Measurements from ENCODE around the gene TMEM72. TPM values are rescaled to one million over a fixed set of nuclear protein-coding genes. Genes with fewer than 3 reads are reported as not detected.

TMEM72 gene
- total RNA-seq, 1 donor, result not detected

- H3K4me2 ChIP-seq (ENCODE audit: insufficient read depth, low read length), result no peak overlapping the region
- H3K9me3 ChIP-seq (ENCODE audit: low read depth, low read length), result no peaks in the 10 kb centered on the region
- no peaks in the 10 kb centered on the region for H3K36me3 ChIP-seq (ENCODE audit: insufficient read depth, low read length)
- H3K4me3 ChIP-seq (ENCODE audit: insufficient read depth, low read length), result no peak overlapping the region
- H3K79me2 ChIP-seq (ENCODE audit: insufficient read depth, low read length), result no peaks in the 10 kb centered on the region
- DNase-seq (ENCODE audit: insufficient read length, low spot score, missing footprints), result no peak
- TF ChIP-seq CTCF (IDR thresholded peaks at IDR 0.05; ENCODE audit: extremely low read depth, low read depth, low read length), result no peak
- H3K27me3 ChIP-seq (ENCODE audit: insufficient read depth, low read length), result peaks cover 8% of the 10 kb centered on the region
- H2AFZ ChIP-seq (ENCODE audit: low read length), result no peak overlapping the region
- H4K20me1 ChIP-seq (ENCODE audit: insufficient read depth, low read length), result no peaks in the 10 kb centered on the region
- H3K27ac ChIP-seq (ENCODE audit: low read depth, low read length), result no peak overlapping the region
- peaks cover 2% of the 10 kb centered on the region for H3K4me1 ChIP-seq (ENCODE audit: insufficient read depth, low read length)
Observed at GRCh38 chr10:44925224-44925623, 14.1 kb downstream of the TMEM72 start.

GRCh38 chr10:44925811-44926750 lies 14.9 kb downstream of the TMEM72 start:
- no peaks in the 10 kb centered on the region for H3K79me2 ChIP-seq (ENCODE audit: insufficient read depth, low read length)
- H3K4me3 ChIP-seq (ENCODE audit: insufficient read depth, low read length), result no peak overlapping the region
- H3K4me2 ChIP-seq (ENCODE audit: insufficient read depth, low read length), result no peak overlapping the region
- no peak for DNase-seq (ENCODE audit: insufficient read length, low spot score, missing footprints)
- H3K36me3 ChIP-seq (ENCODE audit: insufficient read depth, low read length), result no peaks in the 10 kb centered on the region
- no peak overlapping the region for H3K27ac ChIP-seq (ENCODE audit: low read depth, low read length)
- no peak overlapping the region for H2AFZ ChIP-seq (ENCODE audit: low read length)
- peaks cover 3% of the 10 kb centered on the region for H3K27me3 ChIP-seq (ENCODE audit: insufficient read depth, low read length)
- no peaks in the 10 kb centered on the region for H4K20me1 ChIP-seq (ENCODE audit: insufficient read depth, low read length)
- H3K9me3 ChIP-seq (ENCODE audit: low read depth, low read length), result no peaks in the 10 kb centered on the region
- no peak for TF ChIP-seq CTCF (IDR thresholded peaks at IDR 0.05; ENCODE audit: extremely low read depth, low read depth, low read length)
- peaks cover 2% of the 10 kb centered on the region for H3K4me1 ChIP-seq (ENCODE audit: insufficient read depth, low read length)

- no peak for DNase-seq (ENCODE audit: insufficient read length, low spot score, missing footprints)
- peaks cover 3% of the 10 kb centered on the region for H3K27me3 ChIP-seq (ENCODE audit: insufficient read depth, low read length)
- no peak overlapping the region for H3K4me2 ChIP-seq (ENCODE audit: insufficient read depth, low read length)
- no peaks in the 10 kb centered on the region for H4K20me1 ChIP-seq (ENCODE audit: insufficient read depth, low read length)
- H3K36me3 ChIP-seq (ENCODE audit: insufficient read depth, low read length), result no peaks in the 10 kb centered on the region
- no peaks in the 10 kb centered on the region for H3K9me3 ChIP-seq (ENCODE audit: low read depth, low read length)
- peaks cover 2% of the 10 kb centered on the region for H3K4me1 ChIP-seq (ENCODE audit: insufficient read depth, low read length)
- H3K79me2 ChIP-seq (ENCODE audit: insufficient read depth, low read length), result no peaks in the 10 kb centered on the region
- no peak overlapping the region for H3K27ac ChIP-seq (ENCODE audit: low read depth, low read length)
- H2AFZ ChIP-seq (ENCODE audit: low read length), result no peak overlapping the region
- no peak overlapping the region for H3K4me3 ChIP-seq (ENCODE audit: insufficient read depth, low read length)
- no peak for TF ChIP-seq CTCF (IDR thresholded peaks at IDR 0.05; ENCODE audit: extremely low read depth, low read depth, low read length)
Observed at GRCh38 chr10:44926751-44927351, 15.7 kb downstream of the TMEM72 start.

GRCh38 chr10:44927352-44927751 lies 16.2 kb downstream of the TMEM72 start:
- Histone ChIP-seq H3K4me1 (ENCODE audit: insufficient read depth, low read length) (peaks cover 2% of the 10 kb centered on the region), H2AFZ (ENCODE audit: low read length) (no peak overlapping the region), H3K79me2 (ENCODE audit: insufficient read depth, low read length) (no peaks in the 10 kb centered on the region), H3K27me3 (ENCODE audit: insufficient read depth, low read length) (peaks cover 3% of the 10 kb centered on the region), H3K4me3 (ENCODE audit: insufficient read depth, low read length) (no peak overlapping the region), H3K9me3 (ENCODE audit: low read depth, low read length) (no peaks in the 10 kb centered on the region), H3K36me3 (ENCODE audit: insufficient read depth, low read length) (no peaks in the 10 kb centered on the region), H3K27ac (ENCODE audit: low read depth, low read length) (no peak overlapping the region), H3K4me2 (ENCODE audit: insufficient read depth, low read length) (no peak overlapping the region), H4K20me1 (ENCODE audit: insufficient read depth, low read length) (no peaks in the 10 kb centered on the region)
- TF ChIP-seq CTCF (IDR thresholded peaks at IDR 0.05; ENCODE audit: extremely low read depth, low read depth, low read length), result no peak
- DNase-seq (ENCODE audit: insufficient read length, low spot score, missing footprints), result no peak

Data from osteoblast (primary cell).